ENCODE data around the gene GRIK5.

Gene GRIK5, protein sequence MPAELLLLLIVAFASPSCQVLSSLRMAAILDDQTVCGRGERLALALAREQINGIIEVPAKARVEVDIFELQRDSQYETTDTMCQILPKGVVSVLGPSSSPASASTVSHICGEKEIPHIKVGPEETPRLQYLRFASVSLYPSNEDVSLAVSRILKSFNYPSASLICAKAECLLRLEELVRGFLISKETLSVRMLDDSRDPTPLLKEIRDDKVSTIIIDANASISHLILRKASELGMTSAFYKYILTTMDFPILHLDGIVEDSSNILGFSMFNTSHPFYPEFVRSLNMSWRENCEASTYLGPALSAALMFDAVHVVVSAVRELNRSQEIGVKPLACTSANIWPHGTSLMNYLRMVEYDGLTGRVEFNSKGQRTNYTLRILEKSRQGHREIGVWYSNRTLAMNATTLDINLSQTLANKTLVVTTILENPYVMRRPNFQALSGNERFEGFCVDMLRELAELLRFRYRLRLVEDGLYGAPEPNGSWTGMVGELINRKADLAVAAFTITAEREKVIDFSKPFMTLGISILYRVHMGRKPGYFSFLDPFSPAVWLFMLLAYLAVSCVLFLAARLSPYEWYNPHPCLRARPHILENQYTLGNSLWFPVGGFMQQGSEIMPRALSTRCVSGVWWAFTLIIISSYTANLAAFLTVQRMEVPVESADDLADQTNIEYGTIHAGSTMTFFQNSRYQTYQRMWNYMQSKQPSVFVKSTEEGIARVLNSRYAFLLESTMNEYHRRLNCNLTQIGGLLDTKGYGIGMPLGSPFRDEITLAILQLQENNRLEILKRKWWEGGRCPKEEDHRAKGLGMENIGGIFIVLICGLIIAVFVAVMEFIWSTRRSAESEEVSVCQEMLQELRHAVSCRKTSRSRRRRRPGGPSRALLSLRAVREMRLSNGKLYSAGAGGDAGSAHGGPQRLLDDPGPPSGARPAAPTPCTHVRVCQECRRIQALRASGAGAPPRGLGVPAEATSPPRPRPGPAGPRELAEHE

DNA sequence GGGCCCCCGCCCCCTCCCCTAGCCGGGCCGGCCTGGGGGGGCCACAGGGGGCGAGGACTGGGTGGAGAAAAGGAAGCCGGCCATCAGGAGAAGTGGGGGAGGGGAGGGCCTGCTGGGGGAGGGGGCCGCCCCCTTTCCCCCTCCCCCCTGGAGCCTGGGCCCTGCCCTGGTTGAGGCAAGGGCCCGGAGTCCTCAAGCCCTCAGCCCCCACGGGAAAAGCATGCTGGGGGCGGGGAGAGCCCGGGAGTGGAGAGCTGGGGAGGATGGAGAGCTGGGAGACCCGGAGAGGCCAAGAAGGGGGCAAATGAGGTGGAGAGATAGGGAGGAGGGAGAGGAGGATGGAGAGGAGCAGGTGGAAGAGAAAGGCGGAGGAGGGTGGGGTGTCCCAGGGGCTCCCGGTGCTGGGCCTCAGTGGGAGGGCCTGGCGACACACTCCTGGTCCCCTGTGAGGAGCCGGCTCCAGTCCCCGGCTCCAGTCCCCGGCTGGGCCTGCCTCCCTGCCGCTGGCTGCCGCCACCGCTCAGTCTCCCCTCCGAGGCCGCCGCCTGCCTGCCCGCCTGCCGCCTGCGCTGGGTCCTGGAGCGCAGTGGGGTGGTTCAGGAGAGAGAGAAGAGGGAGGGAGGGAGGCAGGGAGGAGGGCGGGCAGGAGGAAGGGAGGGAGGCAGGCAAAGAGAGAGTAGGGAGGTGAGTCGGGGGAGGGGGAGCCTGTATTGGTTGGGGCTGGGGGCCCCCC is at the start of gene GRIK5:
GRIK5 (minus strand) TSS at position 588 of the 733 bp plus-strand sequence. CDS start 4,436 bp downstream, outside the sequence.
- TF ChIP-seq, protein P1, sequence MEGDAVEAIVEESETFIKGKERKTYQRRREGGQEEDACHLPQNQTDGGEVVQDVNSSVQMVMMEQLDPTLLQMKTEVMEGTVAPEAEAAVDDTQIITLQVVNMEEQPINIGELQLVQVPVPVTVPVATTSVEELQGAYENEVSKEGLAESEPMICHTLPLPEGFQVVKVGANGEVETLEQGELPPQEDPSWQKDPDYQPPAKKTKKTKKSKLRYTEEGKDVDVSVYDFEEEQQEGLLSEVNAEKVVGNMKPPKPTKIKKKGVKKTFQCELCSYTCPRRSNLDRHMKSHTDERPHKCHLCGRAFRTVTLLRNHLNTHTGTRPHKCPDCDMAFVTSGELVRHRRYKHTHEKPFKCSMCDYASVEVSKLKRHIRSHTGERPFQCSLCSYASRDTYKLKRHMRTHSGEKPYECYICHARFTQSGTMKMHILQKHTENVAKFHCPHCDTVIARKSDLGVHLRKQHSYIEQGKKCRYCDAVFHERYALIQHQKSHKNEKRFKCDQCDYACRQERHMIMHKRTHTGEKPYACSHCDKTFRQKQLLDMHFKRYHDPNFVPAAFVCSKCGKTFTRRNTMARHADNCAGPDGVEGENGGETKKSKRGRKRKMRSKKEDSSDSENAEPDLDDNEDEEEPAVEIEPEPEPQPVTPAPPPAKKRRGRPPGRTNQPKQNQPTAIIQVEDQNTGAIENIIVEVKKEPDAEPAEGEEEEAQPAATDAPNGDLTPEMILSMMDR (IDR thresholded peaks at IDR 0.05): no peak
- DNase-seq (ENCODE audit: low spot score): no peak
- Histone ChIP-seq H3K4me3 (peak within 1 kb of the TSS; percentile 71), H3K27ac (peak within 1 kb of the TSS; percentile 58 to 76)

DNA sequence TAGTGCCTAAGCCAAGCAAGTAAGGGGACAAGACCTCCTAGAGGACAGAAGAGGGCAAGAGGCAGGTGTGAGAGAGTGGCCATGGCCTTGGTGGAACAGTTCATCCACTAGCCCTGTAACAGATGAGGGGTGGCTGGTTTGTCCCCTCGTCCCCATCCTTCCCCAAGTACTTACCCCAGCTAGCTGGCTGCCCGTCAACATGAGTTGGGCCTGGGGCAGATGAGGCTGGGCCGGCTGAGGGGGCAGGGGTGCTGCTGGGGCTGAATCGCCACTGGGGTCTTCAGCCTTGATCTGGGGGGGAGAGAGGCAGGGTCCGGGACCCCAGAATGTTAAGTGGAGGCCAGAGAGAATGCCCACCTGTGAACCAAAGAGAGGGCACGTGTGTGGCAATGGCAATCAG is 47.1 kb upstream of the GRIK5 start:
- TF ChIP-seq, protein P1 (IDR thresholded peaks at IDR 0.05): no peak
- DNase-seq (ENCODE audit: low spot score): no peak
- Histone ChIP-seq H3K4me3 (no peak overlapping the region), H3K27ac (no peak overlapping the region)

DNA sequence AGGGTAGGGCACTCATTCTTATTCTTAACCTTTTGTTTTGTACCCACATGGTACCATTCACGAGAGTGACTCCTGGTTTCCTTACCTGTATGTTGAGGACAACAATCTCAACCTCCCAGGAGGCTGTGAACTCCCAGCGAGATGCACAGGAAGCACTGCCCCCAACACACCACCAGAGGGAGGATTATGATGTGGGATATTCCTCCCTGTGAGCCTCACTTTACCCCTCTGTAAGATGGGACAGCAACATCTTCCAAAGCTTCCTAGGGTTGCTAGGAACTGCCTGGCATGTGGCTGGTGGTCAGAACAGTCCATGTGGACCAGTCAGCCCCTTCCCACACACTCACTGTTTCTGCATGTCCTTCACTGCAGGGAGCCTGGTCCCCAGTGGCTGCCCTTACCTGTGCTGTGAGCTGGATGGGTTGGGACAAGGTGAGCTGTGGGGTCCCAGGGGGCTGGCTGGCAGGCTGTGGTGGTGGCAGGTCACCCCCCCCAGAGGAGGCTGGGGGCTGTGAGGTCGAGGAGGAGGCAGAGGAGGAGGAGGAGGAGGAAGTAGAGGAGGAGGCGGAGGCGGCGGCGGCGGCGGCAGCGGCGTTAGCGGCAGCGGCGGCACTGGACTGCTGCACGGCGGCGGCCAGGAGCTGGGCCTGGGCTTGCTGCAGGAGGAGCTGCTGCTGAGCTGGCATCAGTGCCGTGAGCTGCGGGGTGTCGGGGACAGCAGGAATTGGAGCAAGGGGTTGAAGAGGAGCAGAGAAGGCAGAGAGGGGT is 46.5 kb upstream of the GRIK5 start:
- TF ChIP-seq, protein P1 (IDR thresholded peaks at IDR 0.05): no peak
- Histone ChIP-seq H3K4me3 (no peak overlapping the region), H3K27ac (no peak overlapping the region)
- no peak for DNase-seq (ENCODE audit: low spot score)

DNA sequence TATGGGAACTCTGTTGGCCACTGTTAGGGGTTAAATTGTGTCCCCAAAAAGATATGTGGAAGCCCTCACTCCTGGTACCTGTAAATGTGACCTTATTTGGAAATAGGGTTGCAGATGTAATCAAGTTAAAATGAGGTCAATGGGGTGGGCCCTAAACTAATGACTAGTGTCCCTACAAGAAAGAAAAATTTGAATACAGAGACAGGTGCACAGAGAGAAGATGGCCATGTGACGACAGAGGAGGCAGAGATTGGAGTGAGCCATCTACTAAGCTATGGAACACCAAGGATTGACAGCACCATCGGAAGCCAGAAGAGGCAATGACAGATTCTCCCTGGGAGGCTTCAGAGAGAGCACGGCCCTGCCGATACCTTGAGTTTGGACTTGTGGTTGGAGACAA is 45.7 kb upstream of the GRIK5 start:
- no peak for DNase-seq (ENCODE audit: low spot score)
- TF ChIP-seq, protein P1 (IDR thresholded peaks at IDR 0.05): no peak
- H3K4me3 ChIP-seq: no peak overlapping the region
- H3K27ac ChIP-seq: no peak overlapping the region

DNA sequence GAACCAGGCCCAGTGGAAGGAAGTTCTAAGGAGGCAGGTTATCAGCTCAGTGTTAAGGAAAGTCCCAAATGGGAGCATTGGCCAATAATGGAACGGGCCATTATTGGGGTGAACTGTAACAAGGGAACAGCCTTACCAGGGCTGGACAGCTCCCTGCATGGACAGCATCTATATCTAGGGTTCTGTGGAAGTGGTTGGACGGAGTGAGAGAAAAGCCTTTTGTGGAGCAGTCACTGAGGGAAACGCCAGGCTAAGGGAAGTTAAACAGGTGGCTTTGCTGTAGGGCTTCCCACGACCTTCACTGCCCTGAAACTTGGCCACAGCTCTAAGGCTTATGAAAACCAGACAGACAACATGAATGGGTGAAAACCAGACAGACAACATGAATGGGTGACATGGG is 45.2 kb upstream of the GRIK5 start:
- no peak for DNase-seq (ENCODE audit: low spot score)
- H3K4me3 ChIP-seq: no peak overlapping the region
- TF ChIP-seq, protein P1 (IDR thresholded peaks at IDR 0.05): no peak

DNA sequence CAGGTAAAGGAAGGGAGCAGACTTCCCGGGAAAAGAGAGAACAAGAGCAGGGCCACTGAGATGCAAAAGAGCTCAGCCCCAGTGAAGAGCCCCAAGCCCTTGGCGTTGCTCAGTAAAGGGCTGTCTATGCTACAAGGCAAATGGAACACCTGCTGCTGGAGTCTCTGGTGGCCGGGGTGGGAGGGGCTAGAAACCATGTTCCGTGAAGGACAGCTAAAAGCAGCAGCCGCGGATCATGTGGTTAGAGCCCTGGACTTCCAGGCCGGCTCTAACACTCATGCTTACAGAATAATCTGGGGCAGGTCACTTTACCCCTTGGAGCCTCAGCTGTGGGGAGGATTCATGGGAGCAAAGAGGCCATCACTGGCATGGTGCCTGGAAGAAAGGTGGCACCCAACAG is 44.4 kb upstream of the GRIK5 start:
- TF ChIP-seq, protein P1 (IDR thresholded peaks at IDR 0.05): no peak
- no peak overlapping the region for H3K4me3 ChIP-seq
- H3K27ac ChIP-seq: peak overlapping the region in 1 of 2 donors; percentile 64
- DNase-seq (ENCODE audit: low spot score): no peak

More for the DNA sequence above, 45.2 kb upstream of the GRIK5 start:
- no peak overlapping the region for H3K27ac ChIP-seq
